Central memory CD8-positive, alpha-beta T cell (primary cell): ENCODE results near the gene NINJ1.
"Not testable (repeated sequence)": the region's sequence is repeated elsewhere in the genome, so short reads cannot be mapped to it uniquely, and the experiment has no call there.

Source experiments
- ATAC-seq: fragments of 150-1000 bp; cut with Tn5 transposase; replicated peaks from 2 replicates; pipeline ENCODE4 v1.10.0; 2022; ENCODE audit warnings: mild to moderate bottlenecking, moderate FRiP score, moderate number of reproducible peaks; ENCODE audit not compliant: poor library complexity, severe bottlenecking; ENCODE audit errors: extremely low read depth
- DNase-seq, 2 donors: peaks; one replicate each; pipeline ENCODE4 v3.0.0; 2021; ENCODE audit warnings: low spot score in 2 of 2
- H3K27ac Mint-ChIP-seq: one replicate; pipeline ENCODE4 v1.8.0; 2022; ENCODE audit warnings: low read depth, mild to moderate bottlenecking, moderate library complexity, mixed read lengths
- H3K27me3 Mint-ChIP-seq: one replicate; pipeline ENCODE4 v1.8.0; 2022; ENCODE audit warnings: mixed read lengths
- H3K36me3 Mint-ChIP-seq: one replicate; pipeline ENCODE4 v1.8.0; 2022; ENCODE audit warnings: mild to moderate bottlenecking, moderate library complexity, mixed read lengths; ENCODE audit not compliant: insufficient read depth
- H3K4me1 Mint-ChIP-seq: one replicate; pipeline ENCODE4 v1.8.0; 2022; ENCODE audit warnings: mixed read lengths
- H3K4me3 Mint-ChIP-seq: one replicate; pipeline ENCODE4 v1.8.0; 2022; ENCODE audit warnings: mild to moderate bottlenecking, moderate library complexity, mixed read lengths
- H3K9me3 Mint-ChIP-seq: one replicate; pipeline ENCODE4 v1.8.0; 2022; ENCODE audit warnings: mixed read lengths

The NINJ1 gene

GRCh38 chr9:93117924-93118862 is 15.9 kb downstream of the NINJ1 start:
- Mint-ChIP-seq H3K4me1 (peaks cover 31% of the 10 kb centered on the region), H3K36me3 (peaks cover 36% of the 10 kb centered on the region), H3K9me3 (no peaks in the 10 kb centered on the region), H3K27ac (no peak overlapping the region), H3K4me3 (no peak overlapping the region), H3K27me3 (no peaks in the 10 kb centered on the region)
- no peak for DNase-seq
- ATAC-seq, result no peak

- not testable (repeated sequence) for H3K9me3 Mint-ChIP-seq, H3K4me3 Mint-ChIP-seq, H3K27ac Mint-ChIP-seq, H3K27me3 Mint-ChIP-seq, ATAC-seq, DNase-seq
- peaks cover 31% of the 10 kb centered on the region for H3K4me1 Mint-ChIP-seq
- peaks cover 30% of the 10 kb centered on the region for H3K36me3 Mint-ChIP-seq
These were observed 16.5 kb downstream of the NINJ1 start for GRCh38 chr9:93117521-93117920.

GRCh38 chr9:93116072-93116961 is 17.7 kb downstream of the NINJ1 start:
- Mint-ChIP-seq H3K4me3 (no peak overlapping the region), H3K27ac (no peak overlapping the region), H3K9me3 (no peaks in the 10 kb centered on the region), H3K27me3 (no peaks in the 10 kb centered on the region), H3K36me3 (peaks cover 24% of the 10 kb centered on the region), H3K4me1 (peaks cover 24% of the 10 kb centered on the region)
- DNase-seq (no peak), ATAC-seq (no peak)

- no peak overlapping the region for H3K4me3 Mint-ChIP-seq
- H3K36me3 Mint-ChIP-seq, result peaks cover 22% of the 10 kb centered on the region
- no peak for ATAC-seq
- H3K27me3 Mint-ChIP-seq, result no peaks in the 10 kb centered on the region
- no peak for DNase-seq
- H3K4me1 Mint-ChIP-seq, result peaks cover 23% of the 10 kb centered on the region
- H3K27ac Mint-ChIP-seq, result no peak overlapping the region
- H3K9me3 Mint-ChIP-seq, result no peaks in the 10 kb centered on the region
These were observed 18.5 kb downstream of the NINJ1 start for GRCh38 chr9:93115486-93116071.

GRCh38 chr9:93114984-93115335 is 19.1 kb downstream of the NINJ1 start:
- Mint-ChIP-seq H3K4me3 (no peak overlapping the region), H3K36me3 (peaks cover 21% of the 10 kb centered on the region), H3K27ac (peak overlapping the region; percentile 27), H3K4me1 (peaks cover 17% of the 10 kb centered on the region), H3K9me3 (no peaks in the 10 kb centered on the region), H3K27me3 (no peaks in the 10 kb centered on the region)
- no peak for ATAC-seq
- no peak for DNase-seq

- peak overlapping the region; percentile 27 for H3K27ac Mint-ChIP-seq
These were observed 19.7 kb downstream of the NINJ1 start for GRCh38 chr9:93114169-93114983.

GRCh38 chr9:93112864-93113389 is 21.1 kb downstream of the NINJ1 start:
- no peak overlapping the region for H3K27ac Mint-ChIP-seq
- DNase-seq (no peak), ATAC-seq (no peak)
- H3K27me3 Mint-ChIP-seq, result no peaks in the 10 kb centered on the region
- H3K4me1 Mint-ChIP-seq, result peaks cover 14% of the 10 kb centered on the region
- H3K36me3 Mint-ChIP-seq, result peaks cover 15% of the 10 kb centered on the region
- no peaks in the 10 kb centered on the region for H3K9me3 Mint-ChIP-seq
- no peak overlapping the region for H3K4me3 Mint-ChIP-seq

More at GRCh38 chr9:93114169-93114983, 19.7 kb downstream of the NINJ1 start:
- Mint-ChIP-seq H3K4me1 (peaks cover 12% of the 10 kb centered on the region), H3K9me3 (no peaks in the 10 kb centered on the region), H3K27me3 (no peaks in the 10 kb centered on the region), H3K36me3 (peaks cover 16% of the 10 kb centered on the region), H3K4me3 (no peak overlapping the region)
- no peak for DNase-seq
- no peak for ATAC-seq

- no peak overlapping the region for H3K27ac Mint-ChIP-seq
- DNase-seq, result no peak
- H3K36me3 Mint-ChIP-seq, result peaks cover 15% of the 10 kb centered on the region
- H3K27me3 Mint-ChIP-seq, result no peaks in the 10 kb centered on the region
- no peaks in the 10 kb centered on the region for H3K9me3 Mint-ChIP-seq
- no peak for ATAC-seq
- no peak overlapping the region for H3K4me3 Mint-ChIP-seq
- H3K4me1 Mint-ChIP-seq, result peaks cover 14% of the 10 kb centered on the region
These were observed 21.8 kb downstream of the NINJ1 start for GRCh38 chr9:93112116-93112863.

GRCh38 chr9:93111371-93112115 is 22.5 kb downstream of the NINJ1 start:
- no peak overlapping the region for H3K4me3 Mint-ChIP-seq
- ATAC-seq (no peak), DNase-seq (no peak)
- H3K36me3 Mint-ChIP-seq, result peaks cover 15% of the 10 kb centered on the region
- H3K4me1 Mint-ChIP-seq, result peaks cover 19% of the 10 kb centered on the region
- no peaks in the 10 kb centered on the region for H3K27me3 Mint-ChIP-seq
- H3K9me3 Mint-ChIP-seq, result no peaks in the 10 kb centered on the region
- peak overlapping the region; percentile 48 for H3K27ac Mint-ChIP-seq

GRCh38 chr9:93111001-93111370 is 23.1 kb downstream of the NINJ1 start:
- DNase-seq (no peak), ATAC-seq (no peak)
- H3K27me3 Mint-ChIP-seq, result no peaks in the 10 kb centered on the region
- no peak overlapping the region for H3K4me3 Mint-ChIP-seq
- H3K4me1 Mint-ChIP-seq, result peaks cover 23% of the 10 kb centered on the region
- peaks cover 15% of the 10 kb centered on the region for H3K36me3 Mint-ChIP-seq
- no peaks in the 10 kb centered on the region for H3K9me3 Mint-ChIP-seq
- H3K27ac Mint-ChIP-seq, result peak overlapping the region; percentile 48
